ENCODE results near the gene CRYZ. TPM values are rescaled to one million over a fixed set of nuclear protein-coding genes. Genes with fewer than 3 reads are reported as not detected.
A peak's percentile ranks its signal among the peaks of the same experiment; 100 is the strongest.
"Not testable (repeated sequence)": the region's sequence is repeated elsewhere in the genome, so short reads cannot be mapped to it uniquely, and the experiment has no call there.

The CRYZ gene
- total and polyA plus RNA-seq, 9 donors: 10.4 to 38.6 (median 24.2) TPM

GRCh38 chr1:74684301-74684700 lies 48.5 kb downstream of the CRYZ start:
- H3K27me3 ChIP-seq (ENCODE audit: control insufficient read depth, insufficient read depth, low read length): no peaks in the 10 kb centered on the region
- WGBS (ENCODE audit: insufficient coverage): no CpG with 5 or more reads among the region's 2 CpGs
- no peaks in the 10 kb centered on the region for H3K9me3 ChIP-seq (replicated peaks; ENCODE audit: control insufficient read depth, low read depth, low read length)
- H3K27ac ChIP-seq (ENCODE audit: low read length): no peak overlapping the region
- no peak overlapping the region for H3K4me3 ChIP-seq (ENCODE audit: low read length)
- no peak for DNase-seq
- H3K36me3 ChIP-seq (ENCODE audit: control insufficient read depth, insufficient read depth, low read length): no peaks in the 10 kb centered on the region
- no peaks in the 10 kb centered on the region for H3K4me1 ChIP-seq (ENCODE audit: control insufficient read depth, insufficient read depth, low read length)

- H3K36me3 ChIP-seq (ENCODE audit: control insufficient read depth, insufficient read depth, low read length): no peaks in the 10 kb centered on the region
- H3K9me3 ChIP-seq (replicated peaks; ENCODE audit: control insufficient read depth, low read depth, low read length): no peaks in the 10 kb centered on the region
- no peak overlapping the region for H3K27ac ChIP-seq (ENCODE audit: low read length)
- H3K4me1 ChIP-seq (ENCODE audit: control insufficient read depth, insufficient read depth, low read length): no peaks in the 10 kb centered on the region
- peak; percentile 4 for DNase-seq
- H3K4me3 ChIP-seq (ENCODE audit: low read length): no peak overlapping the region
- no peaks in the 10 kb centered on the region for H3K27me3 ChIP-seq (ENCODE audit: control insufficient read depth, insufficient read depth, low read length)
These were observed 49.2 kb downstream of the CRYZ start for GRCh38 chr1:74683656-74684055.

GRCh38 chr1:74681851-74682250 lies 51.0 kb downstream of the CRYZ start:
- Histone ChIP-seq H3K4me3 (ENCODE audit: low read length) (no peak overlapping the region), H3K27ac (ENCODE audit: low read length) (no peak overlapping the region), H3K27me3 (ENCODE audit: control insufficient read depth, insufficient read depth, low read length) (no peaks in the 10 kb centered on the region), H3K36me3 (ENCODE audit: control insufficient read depth, insufficient read depth, low read length) (no peaks in the 10 kb centered on the region), H3K4me1 (ENCODE audit: control insufficient read depth, insufficient read depth, low read length) (no peaks in the 10 kb centered on the region), H3K9me3 (replicated peaks; ENCODE audit: control insufficient read depth, low read depth, low read length) (no peaks in the 10 kb centered on the region)
- DNase-seq: no peak
- WGBS (ENCODE audit: insufficient coverage): no CpG with 5 or more reads among the region's 2 CpGs

- no peaks in the 10 kb centered on the region for H3K36me3 ChIP-seq (ENCODE audit: control insufficient read depth, insufficient read depth, low read length)
- no peak overlapping the region for H3K27ac ChIP-seq (ENCODE audit: low read length)
- DNase-seq: no peak
- no peaks in the 10 kb centered on the region for H3K9me3 ChIP-seq (replicated peaks; ENCODE audit: control insufficient read depth, low read depth, low read length)
- no peak overlapping the region for H3K4me3 ChIP-seq (ENCODE audit: low read length)
- no peaks in the 10 kb centered on the region for H3K27me3 ChIP-seq (ENCODE audit: control insufficient read depth, insufficient read depth, low read length)
- no CpG with 5 or more reads among the region's 4 CpGs for WGBS (ENCODE audit: insufficient coverage)
- no peaks in the 10 kb centered on the region for H3K4me1 ChIP-seq (ENCODE audit: control insufficient read depth, insufficient read depth, low read length)
These were observed 51.4 kb downstream of the CRYZ start for GRCh38 chr1:74681449-74681848.

GRCh38 chr1:74681001-74681400 lies 51.8 kb downstream of the CRYZ start:
- Histone ChIP-seq H3K4me3 (ENCODE audit: low read length) (no peak overlapping the region), H3K27me3 (ENCODE audit: control insufficient read depth, insufficient read depth, low read length) (no peaks in the 10 kb centered on the region), H3K36me3 (ENCODE audit: control insufficient read depth, insufficient read depth, low read length) (no peaks in the 10 kb centered on the region), H3K27ac (ENCODE audit: low read length) (no peak overlapping the region), H3K4me1 (ENCODE audit: control insufficient read depth, insufficient read depth, low read length) (no peaks in the 10 kb centered on the region), H3K9me3 (replicated peaks; ENCODE audit: control insufficient read depth, low read depth, low read length) (no peaks in the 10 kb centered on the region)
- WGBS (ENCODE audit: insufficient coverage): 0% methylated on average over 1 of the region's 3 CpGs
- DNase-seq: peak; percentile 23

- H3K36me3 ChIP-seq (ENCODE audit: control insufficient read depth, insufficient read depth, low read length): no peaks in the 10 kb centered on the region
- H3K4me1 ChIP-seq (ENCODE audit: control insufficient read depth, insufficient read depth, low read length): no peaks in the 10 kb centered on the region
- H3K4me3 ChIP-seq (ENCODE audit: low read length): no peak overlapping the region
- no peaks in the 10 kb centered on the region for H3K27me3 ChIP-seq (ENCODE audit: control insufficient read depth, insufficient read depth, low read length)
- DNase-seq: no peak
- H3K9me3 ChIP-seq (replicated peaks; ENCODE audit: control insufficient read depth, low read depth, low read length): no peaks in the 10 kb centered on the region
- H3K27ac ChIP-seq (ENCODE audit: low read length): no peak overlapping the region
- no CpG with 5 or more reads among the region's 2 CpGs for WGBS (ENCODE audit: insufficient coverage)
These were observed 53.0 kb downstream of the CRYZ start for GRCh38 chr1:74679811-74680210.

- Histone ChIP-seq H3K4me3 (ENCODE audit: low read length) (no peak overlapping the region), H3K36me3 (ENCODE audit: control insufficient read depth, insufficient read depth, low read length) (no peaks in the 10 kb centered on the region), H3K9me3 (replicated peaks; ENCODE audit: control insufficient read depth, low read depth, low read length) (no peaks in the 10 kb centered on the region), H3K4me1 (ENCODE audit: control insufficient read depth, insufficient read depth, low read length) (peaks cover 7% of the 10 kb centered on the region), H3K27ac (ENCODE audit: low read length) (no peak overlapping the region), H3K27me3 (ENCODE audit: control insufficient read depth, insufficient read depth, low read length) (peaks cover 9% of the 10 kb centered on the region)
- no peak for DNase-seq
These were observed 54.9 kb downstream of the CRYZ start for GRCh38 chr1:74677926-74678325.

GRCh38 chr1:74674278-74675048 lies 58.4 kb downstream of the CRYZ start:
- Histone ChIP-seq H3K36me3 (ENCODE audit: control insufficient read depth, insufficient read depth, low read length) (no peaks in the 10 kb centered on the region), H3K4me3 (ENCODE audit: low read length) (no peak overlapping the region), H3K27ac (ENCODE audit: low read length) (no peak overlapping the region), H3K9me3 (replicated peaks; ENCODE audit: control insufficient read depth, low read depth, low read length) (no peaks in the 10 kb centered on the region), H3K27me3 (ENCODE audit: control insufficient read depth, insufficient read depth, low read length) (peaks cover 9% of the 10 kb centered on the region), H3K4me1 (ENCODE audit: control insufficient read depth, insufficient read depth, low read length) (peaks cover 7% of the 10 kb centered on the region)
- WGBS (ENCODE audit: insufficient coverage): 61% methylated on average over 4 of the region's 6 CpGs
- no peak for DNase-seq

- no peaks in the 10 kb centered on the region for H3K9me3 ChIP-seq (replicated peaks; ENCODE audit: control insufficient read depth, low read depth, low read length)
- H3K4me3 ChIP-seq (ENCODE audit: low read length): peak within 1 kb of the TSS; percentile 34
- H3K4me1 ChIP-seq (ENCODE audit: control insufficient read depth, insufficient read depth, low read length): peaks cover 7% of the 10 kb centered on the region
- H3K27me3 ChIP-seq (ENCODE audit: control insufficient read depth, insufficient read depth, low read length): peaks cover 9% of the 10 kb centered on the region
- WGBS (ENCODE audit: insufficient coverage): 2% methylated on average over 32 of the region's 44 CpGs
- peak; percentile 22 for DNase-seq
- no peak within 1 kb of the TSS for H3K27ac ChIP-seq (ENCODE audit: low read length)
- no peaks in the 10 kb centered on the region for H3K36me3 ChIP-seq (ENCODE audit: control insufficient read depth, insufficient read depth, low read length)
These were observed 59.3 kb downstream of the CRYZ start, which contains the start of gene ERICH3 for GRCh38 chr1:74673351-74674111. ERICH3 (minus strand) TSS chr1:74673792; CDS start chr1:74673519, 273 bp downstream.

GRCh38 chr1:74670866-74671265 lies 62.0 kb downstream of the CRYZ start:
- not testable (repeated sequence) for DNase-seq; H3K9me3 ChIP-seq (replicated peaks; ENCODE audit: control insufficient read depth, low read depth, low read length); H3K4me1 ChIP-seq (ENCODE audit: control insufficient read depth, insufficient read depth, low read length); H3K4me3 ChIP-seq (ENCODE audit: low read length); H3K36me3 ChIP-seq (ENCODE audit: control insufficient read depth, insufficient read depth, low read length); H3K27me3 ChIP-seq (ENCODE audit: control insufficient read depth, insufficient read depth, low read length); H3K27ac ChIP-seq (ENCODE audit: low read length)
- 80% methylated on average over 1 of the region's 3 CpGs for WGBS (ENCODE audit: insufficient coverage)

All from muscle of leg (tissue), 11 donors.